ENCODE measurements around the gene ASAP3. TPM values are rescaled to one million over a fixed set of nuclear protein-coding genes. Genes with fewer than 3 reads are reported as not detected.

The ASAP3 gene
- total RNA-seq, 6 experiments from 2014 or later: 5.9 to 14.5 (median 12.3) TPM

GRCh38 chr1:23472351-23473036 lies 11.5 kb downstream of the ASAP3 start:
- DNase-seq: no peak
- Mint-ChIP-seq H3K4me3 (no peak overlapping the region), H3K4me1 (ENCODE audit: low read depth) (peaks cover 61% of the 10 kb centered on the region), H3K27me3 (ENCODE audit: insufficient read depth) (peaks cover 3% of the 10 kb centered on the region), H3K9me3 (no peaks in the 10 kb centered on the region), H3K36me3 (ENCODE audit: low read depth) (no peaks in the 10 kb centered on the region), H3K27ac (0 out of 2 replicates have a peak overlapping the region, but pooled peaks have one; percentile 67)
- TF ChIP-seq CTCF (IDR thresholded peaks at IDR 0.05): no peak

DNA sequence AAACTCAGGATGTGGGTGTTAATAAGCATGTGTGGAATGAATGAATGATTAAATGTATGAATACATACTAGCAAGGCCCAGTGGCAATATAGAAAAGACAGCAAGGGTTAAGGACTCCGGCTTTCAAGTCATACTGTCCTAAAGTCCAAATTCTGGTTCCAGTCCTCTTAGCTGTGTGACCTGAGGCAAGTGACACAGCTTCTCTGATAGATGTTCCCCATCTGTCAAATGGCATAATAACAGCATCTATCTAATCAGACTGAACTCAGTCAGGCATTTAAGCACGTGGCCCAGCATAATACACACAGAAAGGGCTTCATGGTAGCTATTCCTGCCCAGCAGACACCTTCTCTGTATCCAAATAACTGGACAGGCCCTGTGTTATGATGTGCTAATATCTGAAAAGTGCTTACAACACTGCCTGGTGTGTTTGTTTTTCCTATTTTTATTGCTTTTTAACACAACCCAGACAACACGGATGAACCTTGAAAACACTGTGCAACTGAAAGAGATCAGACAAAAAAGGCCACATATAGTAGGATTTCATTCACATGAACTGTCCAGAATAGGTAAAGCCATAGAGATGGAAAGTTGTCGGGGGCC lies 12.4 kb downstream of the ASAP3 start:
- no peak overlapping the region for H3K4me3 Mint-ChIP-seq
- no peak for DNase-seq
- H3K36me3 Mint-ChIP-seq (ENCODE audit: low read depth): no peaks in the 10 kb centered on the region
- peaks cover 59% of the 10 kb centered on the region for H3K4me1 Mint-ChIP-seq (ENCODE audit: low read depth)
- peaks cover 3% of the 10 kb centered on the region for H3K27me3 Mint-ChIP-seq (ENCODE audit: insufficient read depth)
- no peak for TF ChIP-seq CTCF (IDR thresholded peaks at IDR 0.05)
- H3K9me3 Mint-ChIP-seq: no peaks in the 10 kb centered on the region
- H3K27ac Mint-ChIP-seq: no peak overlapping the region

DNA sequence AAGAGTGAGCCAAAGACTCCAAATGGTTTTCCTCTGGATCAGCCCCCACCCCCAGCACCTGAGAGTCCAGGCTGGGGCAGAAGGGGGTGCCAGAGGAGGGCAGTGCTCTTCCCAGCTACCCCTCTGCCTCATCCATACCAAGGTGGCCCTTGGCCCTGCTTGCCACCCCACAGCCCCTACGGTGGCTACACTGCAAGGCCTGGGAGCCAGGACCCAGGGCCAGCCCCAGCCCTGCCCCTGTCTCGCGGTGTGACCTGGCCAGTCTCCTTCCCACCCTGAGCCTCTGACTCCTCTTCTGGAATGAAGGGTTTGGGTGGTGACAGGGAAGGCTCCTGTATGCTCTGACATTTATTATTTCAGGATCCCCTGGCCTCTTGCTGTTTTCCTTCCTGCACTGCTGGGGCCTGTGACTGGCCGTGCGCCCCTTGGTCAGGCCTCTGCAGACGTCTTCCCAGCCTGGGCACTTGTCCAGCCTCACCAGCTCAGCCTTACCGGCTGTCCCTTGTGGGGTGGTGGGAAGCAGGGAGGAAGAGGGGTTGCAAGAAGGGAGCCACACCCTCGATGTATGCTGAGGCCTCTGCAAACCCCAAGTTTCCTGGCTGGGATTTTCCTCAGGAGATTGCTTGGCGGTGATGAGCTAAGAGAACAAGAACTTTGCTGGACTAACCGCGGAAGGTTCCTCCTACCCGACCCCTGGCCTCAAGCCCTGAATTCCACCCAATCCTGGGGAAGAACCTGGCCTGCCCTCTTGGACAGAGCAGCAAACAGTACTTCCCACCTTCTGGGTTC lies 13.5 kb downstream of the ASAP3 start:
- H3K9me3 Mint-ChIP-seq: no peaks in the 10 kb centered on the region
- no peak for TF ChIP-seq CTCF (IDR thresholded peaks at IDR 0.05)
- H3K27me3 Mint-ChIP-seq (ENCODE audit: insufficient read depth): peaks cover 3% of the 10 kb centered on the region
- no peak overlapping the region for H3K4me3 Mint-ChIP-seq
- DNase-seq: no peak
- peaks cover 48% of the 10 kb centered on the region for H3K4me1 Mint-ChIP-seq (ENCODE audit: low read depth)
- H3K36me3 Mint-ChIP-seq (ENCODE audit: low read depth): no peaks in the 10 kb centered on the region
- H3K27ac Mint-ChIP-seq: no peak overlapping the region; the same call in 1 of the 2 replicates

- H3K27me3 Mint-ChIP-seq (ENCODE audit: insufficient read depth): peaks cover 3% of the 10 kb centered on the region
- no peaks in the 10 kb centered on the region for H3K36me3 Mint-ChIP-seq (ENCODE audit: low read depth)
- no peak for TF ChIP-seq CTCF (IDR thresholded peaks at IDR 0.05)
- no peak overlapping the region for H3K4me3 Mint-ChIP-seq
- DNase-seq: no peak
- no peak overlapping the region for H3K27ac Mint-ChIP-seq
- H3K9me3 Mint-ChIP-seq: no peaks in the 10 kb centered on the region
- H3K4me1 Mint-ChIP-seq (ENCODE audit: low read depth): peaks cover 40% of the 10 kb centered on the region
These were observed 14.5 kb downstream of the ASAP3 start for GRCh38 chr1:23469372-23469982.

- Mint-ChIP-seq H3K27ac (no peak overlapping the region), H3K27me3 (ENCODE audit: insufficient read depth) (peaks cover 3% of the 10 kb centered on the region; the same call in 1 of the 2 replicates), H3K4me1 (ENCODE audit: low read depth) (peaks cover 31% of the 10 kb centered on the region), H3K4me3 (no peak overlapping the region), H3K9me3 (no peaks in the 10 kb centered on the region), H3K36me3 (ENCODE audit: low read depth) (no peaks in the 10 kb centered on the region)
- DNase-seq: no peak
- TF ChIP-seq CTCF (IDR thresholded peaks at IDR 0.05): no peak
These were observed 17.5 kb downstream of the ASAP3 start for GRCh38 chr1:23466423-23466989.

Measured in HFFc6 (cell line).